HCT116 (cell line): ENCODE data around the gene PPM1F. TPM values are rescaled to one million over a fixed set of nuclear protein-coding genes. Genes with fewer than 3 reads are reported as not detected.

Experiments used
- ATAC-seq: fragments of 200-7000 bp; cut with Tn5 transposase; 2 replicates; pipeline ENCODE4 v1.9.1; 2020; ENCODE audit warnings: mild to moderate bottlenecking, moderate library complexity
- BruUV-seq: library from RNA; stranded (reverse); fragments of 400-500 nt; replicated peaks from 2 replicates; lab custom pipeline; 2021; lab: Mats Ljungman, UMichigan
- CTCF ChIA-PET: fragments of 300-600 bp; sonication (Branson Sonifier 250); formaldehyde crosslinking; loops from one replicate; lab custom pipeline; 2021; ENCODE audit warnings: antibody characterized with exemption; lab: Charles Lee
- POLR2A ChIA-PET: fragments of 300-600, 350-600 bp; sonication (Branson Sonifier 250); formaldehyde crosslinking; loops from one replicate; lab custom pipeline; 2021; ENCODE audit warnings: antibody characterized with exemption; lab: Charles Lee
- RAD21 ChIA-PET, 2 experiments: fragments of 300-600 bp; sonication (Branson Sonifier 250); formaldehyde crosslinking; loops; one replicate each; lab custom pipeline; 2023; ENCODE audit warnings: low total read pairs in 2 of 2; ENCODE audit not compliant: uncharacterized antibody in 2 of 2, unreplicated experiment in 2 of 2, low non-redundant PET in 1 of 2; lab: Charles Lee
- DNase-seq: peaks from one replicate; pipeline ENCODE4 v3.0.0-alpha.2; 2010; ENCODE audit warnings: low read depth, low spot score
- H2AFZ ChIP-seq: fragments of 200-600 bp; shearing (Covaris generic), sonication (generic); 2 replicates; pipeline ENCODE4 v1.6.1; 2017; ENCODE audit warnings: low read depth, mixed run types, mixed read lengths, antibody characterized with exemption, low read length; ENCODE audit not compliant: poor library complexity, severe bottlenecking
- H3K27ac ChIP-seq: 2 replicates; pipeline ENCODE4 v1.5.1; 2012; ENCODE audit warnings: low read depth, low read length
- H3K27me3 ChIP-seq: fragments of 200-600 bp; sonication (generic); 2 replicates; pipeline ENCODE4 v1.6.1; 2016; ENCODE audit warnings: mixed run types, low read length, mixed read lengths; ENCODE audit not compliant: insufficient read depth
- H3K36me3 ChIP-seq, 2 experiments: fragments of 200-500 bp in 1 of 2; fragments of 200-600 bp in 1 of 2; sonication (Bioruptor generic) in 1 of 2; sonication (generic) in 1 of 2; 2 replicates each; pipeline versions ENCODE4 v1.5.1 to v1.6.1; 2014 to 2016; ENCODE audit warnings: low read length in 2 of 2, inconsistent platforms in 1 of 2, mixed read lengths in 1 of 2, mixed run types in 1 of 2; ENCODE audit not compliant: insufficient read depth in 2 of 2, control insufficient read depth in 1 of 2
- H3K4me1 ChIP-seq, 2 experiments: fragments of 200-600 bp in 1 of 2; sonication (generic) in 1 of 2; 2 replicates each; pipeline versions ENCODE4 v1.5.1 to v1.6.1; 2012 to 2017; ENCODE audit warnings: low read length in 2 of 2, inconsistent platforms in 1 of 2, mild to moderate bottlenecking in 1 of 2, mixed read lengths in 1 of 2, mixed run types in 1 of 2, moderate library complexity in 1 of 2; ENCODE audit not compliant: insufficient read depth in 2 of 2, control insufficient read depth in 1 of 2
- H3K4me2 ChIP-seq: fragments of 200-600 bp; sonication (generic); 2 replicates; pipeline ENCODE4 v1.6.1; 2017; ENCODE audit warnings: mixed run types, low read length, mixed read lengths
- H3K4me3 ChIP-seq, 2 experiments: fragments of 200-600 bp in 1 of 2; sonication (generic) in 1 of 2; replicated peaks in 1 of 2; 2 replicates each; pipeline ENCODE4 v1.5.1; 2011 to 2016; ENCODE audit warnings: low read length in 2 of 2, control low read depth in 1 of 2, low read depth in 1 of 2, mild to moderate bottlenecking in 1 of 2, mixed read lengths in 1 of 2, mixed run types in 1 of 2
- H3K79me2 ChIP-seq: fragments of 200-600 bp; sonication (generic); 2 replicates; pipeline ENCODE4 v1.6.1; 2017; ENCODE audit warnings: mild to moderate bottlenecking, mixed run types, low read length, moderate library complexity, mixed read lengths; ENCODE audit not compliant: insufficient read depth
- H3K9ac ChIP-seq: fragments of 200-600 bp; sonication (generic); 2 replicates; pipeline ENCODE4 v1.6.1; 2016; ENCODE audit warnings: low read length, mixed read lengths
- H3K9me2 ChIP-seq: fragments of 200-600 bp; sonication (generic), shearing (Covaris generic); 2 replicates; pipeline ENCODE4 v1.6.1; 2017; ENCODE audit warnings: mixed run types, mild to moderate bottlenecking, moderate library complexity; ENCODE audit not compliant: insufficient read depth
- H3K9me3 ChIP-seq, 2 experiments: fragments of 200-500 bp in 1 of 2; fragments of 200-600 bp in 1 of 2; sonication (Bioruptor generic) in 1 of 2; sonication (generic) in 1 of 2; 2 replicates each; pipeline ENCODE4 v1.6.1; 2014 to 2017; ENCODE audit warnings: low read length in 2 of 2, mixed read lengths in 2 of 2, inconsistent platforms in 1 of 2, low read depth in 1 of 2, mild to moderate bottlenecking in 1 of 2, mixed run types in 1 of 2, moderate library complexity in 1 of 2; ENCODE audit not compliant: control insufficient read depth in 1 of 2, insufficient read depth in 1 of 2
- H4K20me1 ChIP-seq: fragments of 200-600 bp; sonication (generic), shearing (Covaris generic); 2 replicates; pipeline ENCODE4 v1.6.1; 2017; ENCODE audit warnings: mixed run types, mild to moderate bottlenecking, moderate library complexity; ENCODE audit not compliant: insufficient read depth
- CTCF ChIP-seq, 3 experiments: fragments of 200-600 bp in 1 of 3; sonication (generic) in 1 of 3; IDR thresholded peaks in 2 of 3; conservative IDR thresholded peaks in 1 of 3; 2 replicates each; pipeline ENCODE4 v1.5.1; 2012 to 2017; ENCODE audit warnings: low read depth in 2 of 3, low read length in 2 of 3, antibody characterized with exemption in 1 of 3, borderline replicate concordance in 1 of 3, control low read depth in 1 of 3, mild to moderate bottlenecking in 1 of 3, mixed read lengths in 1 of 3, mixed run types in 1 of 3, moderate library complexity in 1 of 3; ENCODE audit not compliant: insufficient read depth in 1 of 3
- EZH2 ChIP-seq: fragments of 200-600 bp; sonication (generic); IDR thresholded peaks from 2 replicates; pipeline ENCODE4 v1.6.1; 2017; ENCODE audit warnings: antibody characterized with exemption, mixed run types
- POLR2AphosphoS5 ChIP-seq: IDR thresholded peaks from 2 replicates; pipeline ENCODE4 v1.6.1; 2011; ENCODE audit warnings: mild to moderate bottlenecking, low read depth, low read length, moderate library complexity
- SRF ChIP-seq: IDR thresholded peaks from 2 replicates; pipeline ENCODE4 v1.6.1; 2012; ENCODE audit warnings: low read depth
- intact Hi-C: fragments of 100-400 bp; cut with micrococcal nuclease; formaldehyde crosslinking; loops from 2 replicates; pipeline ENCODE4 v1.10.0; 2022
- total RNA-seq: library from RNA; stranded (reverse); gene quantifications from one replicate; pipeline ENCODE4 v1.2.1, GENCODE V29; 2021; ENCODE audit not compliant: unreplicated experiment

PPM1F gene
- total RNA-seq, 1 experiment from 2014 or later, result 27.3 TPM

GRCh38 chr22:21978564-21979386 lies 26.1 kb upstream of the PPM1F start:
- RAD21 ChIA-PET, result no interaction called here
- Histone ChIP-seq H4K20me1 (no peaks in the 10 kb centered on the region), H3K4me1 (peaks cover 6 to 10% of the 10 kb centered on the region in 2 experiments; a peak in 3 of 4 replicates), H3K9me3 (no peaks in the 10 kb centered on the region), H3K4me3 (no peak overlapping the region), H3K9me2 (no peaks in the 10 kb centered on the region), H3K79me2 (peaks cover 52% of the 10 kb centered on the region), H3K36me3 (peaks cover 7 to 17% of the 10 kb centered on the region in 2 experiments; a peak in 3 of 4 replicates), H3K9ac (no peak overlapping the region), H3K27ac (no peak overlapping the region), H2AFZ (no peak overlapping the region), H3K27me3 (no peaks in the 10 kb centered on the region), H3K4me2 (no peak overlapping the region)
- no TSS peak for BruUV-seq
- CTCF ChIA-PET, result no interaction called here
- TF ChIP-seq POLR2AphosphoS5 (no peak), SRF (no peak), CTCF (IDR thresholded peaks at IDR 0.05 in 2 of 3, conservative IDR thresholded peaks at IDR 0.05 in 1 of 3; ENCODE audit: borderline replicate concordance in 1 of 3, insufficient read depth in 1 of 3, low read depth in 2 of 3, low read length in 2 of 3) (no peak)
- no peak for ATAC-seq
- POLR2A ChIA-PET, result interaction anchor here (0.7 kb wide), 1 partner anchor 925 kb away, joined by 3 read pairs; no protein-coding TSS in a partner anchor
- intact Hi-C loops, result no loop called here
- no peak for DNase-seq

GRCh38 chr22:21977814-21978213 lies 25.2 kb upstream of the PPM1F start:
- POLR2A ChIA-PET, result no interaction called here
- Histone ChIP-seq H3K4me1 (peaks cover 6 to 10% of the 10 kb centered on the region in 2 experiments; a peak in 3 of 4 replicates), H3K27ac (no peak overlapping the region), H3K9me2 (no peaks in the 10 kb centered on the region), H3K4me2 (no peak overlapping the region), H3K4me3 (no peak overlapping the region), H3K9me3 (no peaks in the 10 kb centered on the region), H3K27me3 (no peaks in the 10 kb centered on the region), H2AFZ (no peak overlapping the region), H4K20me1 (no peaks in the 10 kb centered on the region), H3K9ac (no peak overlapping the region), H3K79me2 (peaks cover 52% of the 10 kb centered on the region), H3K36me3 (peaks cover 7 to 18% of the 10 kb centered on the region in 2 experiments; a peak in 3 of 4 replicates)
- DNase-seq (no peak), ATAC-seq (no peak)
- no TSS peak for BruUV-seq
- intact Hi-C loops, result no loop called here
- RAD21 ChIA-PET, result no interaction called here
- CTCF ChIA-PET, result no interaction called here
- TF ChIP-seq EZH2, result no peak
